Stomach (tissue), 4 donors: Measurements from ENCODE around the gene ZNF654.

ENCODE experiments used
- POLR2A ChIP-seq, 4 donors: fragments of 450-650 bp; IDR thresholded peaks; one replicate each; pipeline ENCODE4 v1.6.1; 2016; ENCODE audit warnings: antibody characterized with exemption in 4 of 4, control low read depth in 2 of 4, mild to moderate bottlenecking in 1 of 4, moderate library complexity in 1 of 4
- POLR2AphosphoS5 ChIP-seq, 3 donors: sonication (generic); formaldehyde crosslinking; IDR thresholded peaks; one replicate each; pipeline ENCODE4 v1.6.1; 2016; ENCODE audit warnings: antibody characterized with exemption in 3 of 3
- TF ChIP-seq, protein P1 (sequence below), 7 experiments: fragments of 450-650 bp in 4 of 7; fragments of 200-600 bp in 3 of 7; sonication (generic) in 3 of 7; IDR thresholded peaks; one replicate each; pipeline ENCODE4 v1.5.1; 2016 to 2019; ENCODE audit warnings: antibody characterized with exemption in 7 of 7, control low read depth in 2 of 7, mild to moderate bottlenecking in 1 of 7

GRCh38 chr3:88133711-88134263, 74.7 kb downstream of the ZNF654 start:
- no peak for TF ChIP-seq POLR2AphosphoS5 (IDR thresholded peaks at IDR 0.05)
- TF ChIP-seq, protein P1, sequence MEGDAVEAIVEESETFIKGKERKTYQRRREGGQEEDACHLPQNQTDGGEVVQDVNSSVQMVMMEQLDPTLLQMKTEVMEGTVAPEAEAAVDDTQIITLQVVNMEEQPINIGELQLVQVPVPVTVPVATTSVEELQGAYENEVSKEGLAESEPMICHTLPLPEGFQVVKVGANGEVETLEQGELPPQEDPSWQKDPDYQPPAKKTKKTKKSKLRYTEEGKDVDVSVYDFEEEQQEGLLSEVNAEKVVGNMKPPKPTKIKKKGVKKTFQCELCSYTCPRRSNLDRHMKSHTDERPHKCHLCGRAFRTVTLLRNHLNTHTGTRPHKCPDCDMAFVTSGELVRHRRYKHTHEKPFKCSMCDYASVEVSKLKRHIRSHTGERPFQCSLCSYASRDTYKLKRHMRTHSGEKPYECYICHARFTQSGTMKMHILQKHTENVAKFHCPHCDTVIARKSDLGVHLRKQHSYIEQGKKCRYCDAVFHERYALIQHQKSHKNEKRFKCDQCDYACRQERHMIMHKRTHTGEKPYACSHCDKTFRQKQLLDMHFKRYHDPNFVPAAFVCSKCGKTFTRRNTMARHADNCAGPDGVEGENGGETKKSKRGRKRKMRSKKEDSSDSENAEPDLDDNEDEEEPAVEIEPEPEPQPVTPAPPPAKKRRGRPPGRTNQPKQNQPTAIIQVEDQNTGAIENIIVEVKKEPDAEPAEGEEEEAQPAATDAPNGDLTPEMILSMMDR (IDR thresholded peaks at IDR 0.05), result no peak
- TF ChIP-seq POLR2A (IDR thresholded peaks at IDR 0.05), result no peak
